GM23338 (cell line): ENCODE data around the gene L3MBTL4. TPM values are rescaled to one million over a fixed set of nuclear protein-coding genes. Genes with fewer than 3 reads are reported as not detected.

Source experiments
- ATAC-seq: fragments of 200-7000 bp; cut with Tn5 transposase; 3 replicates; pipeline ENCODE4 v1.9.1; 2020
- DNase-seq: peaks from one replicate; pipeline ENCODE4 v3.0.0-alpha.2; 2015; ENCODE audit warnings: low spot score
- H2AFZ ChIP-seq: fragments of 200-600 bp; sonication (generic); 2 replicates; pipeline ENCODE4 v1.8.0; 2016; ENCODE audit warnings: antibody characterized with exemption, mild to moderate bottlenecking, moderate library complexity
- H3F3A ChIP-seq: fragments of 200-600 bp; sonication (generic); replicated peaks from 2 replicates; pipeline ENCODE4 v1.8.0; 2017; ENCODE audit warnings: antibody characterized with exemption, mixed run types, low read depth
- H3K27ac ChIP-seq: fragments of 200-600 bp; sonication (generic); 2 replicates; pipeline ENCODE4 v1.6.1; 2016; ENCODE audit warnings: low read depth
- H3K27me3 ChIP-seq: fragments of 200-600 bp; sonication (generic); 2 replicates; pipeline ENCODE4 v1.8.0; 2016; ENCODE audit warnings: mild to moderate bottlenecking, mixed run types, moderate library complexity; ENCODE audit not compliant: insufficient read depth
- H3K36me3 ChIP-seq: fragments of 200-600 bp; sonication (generic); 2 replicates; pipeline ENCODE4 v1.8.0; 2016; ENCODE audit warnings: mild to moderate bottlenecking; ENCODE audit not compliant: insufficient read depth
- H3K4me1 ChIP-seq: fragments of 200-600 bp; sonication (generic); 2 replicates; pipeline ENCODE4 v1.8.0; 2016; ENCODE audit warnings: mild to moderate bottlenecking, moderate library complexity; ENCODE audit not compliant: insufficient read depth
- H3K4me2 ChIP-seq: fragments of 200-600 bp; sonication (generic); 2 replicates; pipeline ENCODE4 v1.7.1; 2017; ENCODE audit warnings: mixed run types
- H3K4me3 ChIP-seq: fragments of 200-600 bp; sonication (generic); 2 replicates; pipeline ENCODE4 v1.6.1; 2016; ENCODE audit warnings: mixed run types
- H3K79me2 ChIP-seq: fragments of 200-600 bp; sonication (generic); replicated peaks from 2 replicates; pipeline ENCODE4 v1.8.0; 2017; ENCODE audit warnings: mild to moderate bottlenecking; ENCODE audit not compliant: insufficient read depth
- H3K9me2 ChIP-seq: fragments of 200-600 bp; sonication (generic); 2 replicates; pipeline ENCODE4 v1.8.0; 2017; ENCODE audit not compliant: insufficient read depth
- H4K20me1 ChIP-seq: fragments of 200-600 bp; sonication (generic); replicated peaks from 2 replicates; pipeline ENCODE4 v1.8.0; 2017; ENCODE audit warnings: mild to moderate bottlenecking; ENCODE audit not compliant: insufficient read depth
- H3K27ac Mint-ChIP-seq: 2 replicates; pipeline ENCODE4 v1.8.0; 2020; ENCODE audit warnings: inconsistent platforms, mild to moderate bottlenecking, moderate library complexity, mixed read lengths
- H3K27me3 Mint-ChIP-seq: 3 replicates; pipeline ENCODE4 v1.8.0; 2022; ENCODE audit warnings: low read depth, mild to moderate bottlenecking, moderate library complexity, mixed read lengths, inconsistent platforms; ENCODE audit not compliant: insufficient read depth, poor library complexity
- H3K36me3 Mint-ChIP-seq: 3 replicates; pipeline ENCODE4 v1.8.0; 2021; ENCODE audit warnings: low read depth, mild to moderate bottlenecking, inconsistent platforms, moderate library complexity, mixed read lengths
- H3K4me1 Mint-ChIP-seq: 3 replicates; pipeline ENCODE4 v1.8.0; 2020; ENCODE audit warnings: mild to moderate bottlenecking, inconsistent platforms, mixed read lengths
- H3K4me3 Mint-ChIP-seq: 3 replicates; pipeline ENCODE4 v1.8.0; 2021; ENCODE audit warnings: moderate library complexity, mild to moderate bottlenecking, inconsistent platforms, mixed read lengths
- H3K9me3 Mint-ChIP-seq: 3 replicates; pipeline ENCODE4 v1.8.0; 2020; ENCODE audit warnings: moderate library complexity, mild to moderate bottlenecking, inconsistent platforms, mixed read lengths
- CREB1 ChIP-seq: fragments of 250-450 bp; sonication (Bioruptor Pico); IDR thresholded peaks from 2 replicates; pipeline ENCODE4 v1.5.0; 2020; ENCODE audit warnings: low read depth, mild to moderate bottlenecking, moderate library complexity
- CTCF ChIP-seq, 2 experiments: fragments of 200-600 bp in 1 of 2; sonication (generic) in 1 of 2; conservative IDR thresholded peaks; 2 replicates each; pipeline versions ENCODE4 v1.5.1 to v1.6.1; 2016 to 2017; ENCODE audit warnings: antibody characterized with exemption in 2 of 2, low read depth in 2 of 2, mild to moderate bottlenecking in 2 of 2, moderate library complexity in 1 of 2
- ETS1 ChIP-seq: IDR thresholded peaks from 2 replicates; pipeline ENCODE4 v1.6.1; 2016; ENCODE audit warnings: antibody characterized with exemption
- EZH2 ChIP-seq: fragments of 200-600 bp; sonication (generic); IDR thresholded peaks from one replicate; pipeline ENCODE4 v1.8.0; 2017; ENCODE audit warnings: antibody characterized with exemption, mild to moderate bottlenecking, low read depth; ENCODE audit not compliant: unreplicated experiment
- EZH2phosphoT487 ChIP-seq: fragments of 200-600 bp; sonication (generic); IDR thresholded peaks from one replicate; pipeline ENCODE4 v1.8.1; 2018; ENCODE audit warnings: antibody characterized with exemption; ENCODE audit not compliant: unreplicated experiment
- JUNB ChIP-seq: IDR thresholded peaks from one replicate; pipeline ENCODE4 v1.6.1; 2016; ENCODE audit warnings: antibody characterized with exemption; ENCODE audit not compliant: unreplicated experiment
- NANOG ChIP-seq: IDR thresholded peaks from 2 replicates; pipeline ENCODE4 v1.6.1; 2016; ENCODE audit warnings: antibody characterized with exemption, borderline replicate concordance
- POLR2AphosphoS5 ChIP-seq: IDR thresholded peaks from 2 replicates; pipeline ENCODE4 v1.6.1; 2016; ENCODE audit warnings: antibody characterized with exemption, low read depth
- REST ChIP-seq: IDR thresholded peaks from one replicate; pipeline ENCODE4 v1.6.1; 2018; ENCODE audit warnings: antibody characterized with exemption; ENCODE audit not compliant: unreplicated experiment
- STAT1 ChIP-seq: IDR thresholded peaks from one replicate; pipeline ENCODE4 v1.6.1; 2016; ENCODE audit warnings: antibody characterized with exemption; ENCODE audit not compliant: unreplicated experiment
- ZNF114 ChIP-seq: fragments of 250-450 bp; sonication (Bioruptor Pico); IDR thresholded peaks from 2 replicates; pipeline ENCODE4 v1.5.0; 2020; ENCODE audit warnings: mild to moderate bottlenecking, moderate library complexity
- ZNF331 ChIP-seq: fragments of 250-450 bp; sonication (Bioruptor Pico); IDR thresholded peaks from 2 replicates; pipeline ENCODE4 v1.5.0; 2020; ENCODE audit warnings: low read depth, mild to moderate bottlenecking, moderate library complexity
- polyA plus RNA-seq: library from polyadenylated mRNA; unstranded; fragments of >200 nt; fragmentation: Nextera tagmentation; extraction: Ambion mirVana; gene quantifications from 2 replicates; pipeline ENCODE4 v1.2.1, GENCODE V29; 2016
- total RNA-seq: library from RNA; depleted of rRNA; stranded (reverse); fragments of >200 nt; shearing (Covaris generic); gene quantifications from 2 replicates; pipeline ENCODE4 v1.2.3, GENCODE V29; 2014

Gene L3MBTL4
- total and polyA plus RNA-seq, 2 experiments from 2014 or later: 0.48 to 2.8 TPM

- TF ChIP-seq CREB1 (no peak), JUNB (no peak), REST (no peak)
These were observed 420.8 kb downstream of the L3MBTL4 start (continued) for GRCh38 chr18:5993938-5994337.

- Histone ChIP-seq H2AFZ (no peak overlapping the region), H4K20me1 (no peaks in the 10 kb centered on the region), H3K4me2 (no peak overlapping the region), H3F3A (no peaks in the 10 kb centered on the region), H3K27me3 (no peaks in the 10 kb centered on the region), H3K36me3 (no peaks in the 10 kb centered on the region), H3K9me2 (peaks cover 11% of the 10 kb centered on the region; the same call in 1 of the 2 replicates), H3K27ac (no peak overlapping the region), H3K4me3 (no peak overlapping the region), H3K79me2 (no peaks in the 10 kb centered on the region), H3K4me1 (peaks cover 28% of the 10 kb centered on the region)
- H3K4me3 Mint-ChIP-seq: no peak overlapping the region
- peaks cover 27% of the 10 kb centered on the region for H3K4me1 Mint-ChIP-seq
- H3K27ac Mint-ChIP-seq: no peak overlapping the region
- DNase-seq: no peak
- TF ChIP-seq EZH2phosphoT487: no peak
- TF ChIP-seq POLR2AphosphoS5: no peak
- no peak for TF ChIP-seq JUNB
- no peaks in the 10 kb centered on the region for H3K9me3 Mint-ChIP-seq
- no peaks in the 10 kb centered on the region for H3K36me3 Mint-ChIP-seq
- peaks cover 2% of the 10 kb centered on the region for H3K27me3 Mint-ChIP-seq
- no peak for ATAC-seq
These were observed 422.3 kb downstream of the L3MBTL4 start for GRCh38 chr18:5992381-5992780.

- no peaks in the 10 kb centered on the region for H3K9me3 Mint-ChIP-seq
- TF ChIP-seq NANOG (no peak), CTCF (conservative IDR thresholded peaks at IDR 0.05; ENCODE audit: low read depth in 2 of 2) (no peak), CREB1 (no peak), EZH2phosphoT487 (no peak), ZNF114 (CRISPR knock-in tag) (no peak), ETS1 (no peak), STAT1 (no peak), JUNB (no peak), REST (no peak), EZH2 (no peak), POLR2AphosphoS5 (no peak), ZNF331 (CRISPR knock-in tag) (no peak)
These were observed 427.5 kb downstream of the L3MBTL4 start for GRCh38 chr18:5987249-5987648.

More at GRCh38 chr18:5987249-5987648, 427.5 kb downstream of the L3MBTL4 start:
- Mint-ChIP-seq H3K36me3 (no peaks in the 10 kb centered on the region), H3K27me3 (peaks cover 5% of the 10 kb centered on the region), H3K4me3 (no peak overlapping the region), H3K27ac (no peak overlapping the region), H3K4me1 (peaks cover 15% of the 10 kb centered on the region)
- ATAC-seq (no peak), DNase-seq (no peak)
- no peaks in the 10 kb centered on the region for H3K36me3 ChIP-seq
- peak overlapping the region; percentile 69; the same call in 1 of the 2 replicates for H2AFZ ChIP-seq
- no peaks in the 10 kb centered on the region for H3K79me2 ChIP-seq
- H3K4me1 ChIP-seq: no peaks in the 10 kb centered on the region
- H3K4me2 ChIP-seq: no peak overlapping the region
- H3K4me3 ChIP-seq: no peak overlapping the region
- H3K27me3 ChIP-seq: no peaks in the 10 kb centered on the region
- peaks cover 10% of the 10 kb centered on the region; the same call in 1 of the 2 replicates for H3K9me2 ChIP-seq
- H3F3A ChIP-seq: no peaks in the 10 kb centered on the region
- no peaks in the 10 kb centered on the region for H4K20me1 ChIP-seq
- H3K27ac ChIP-seq: no peak overlapping the region
